Dermis microvascular lymphatic vessel endothelial cell (primary cell): Measurements from ENCODE around the gene METTL14. TPM values are rescaled to one million over a fixed set of nuclear protein-coding genes. Genes with fewer than 3 reads are reported as not detected.

Experiments used
- DNase-seq, 2 donors: peaks; one replicate each; pipeline versions ENCODE4 v3.0.0 to v3.0.0-alpha.2; 2010; ENCODE audit warnings: low read depth in 2 of 2
- total RNA-seq: library from RNA; depleted of rRNA; stranded (reverse); fragments of >200 nt; gene quantifications from 2 replicates; pipeline ENCODE4 v1.2.1, GENCODE V29; 2014

The METTL14 gene
- total RNA-seq, 1 donor from 2014 or later: 11.2 TPM

DNA sequence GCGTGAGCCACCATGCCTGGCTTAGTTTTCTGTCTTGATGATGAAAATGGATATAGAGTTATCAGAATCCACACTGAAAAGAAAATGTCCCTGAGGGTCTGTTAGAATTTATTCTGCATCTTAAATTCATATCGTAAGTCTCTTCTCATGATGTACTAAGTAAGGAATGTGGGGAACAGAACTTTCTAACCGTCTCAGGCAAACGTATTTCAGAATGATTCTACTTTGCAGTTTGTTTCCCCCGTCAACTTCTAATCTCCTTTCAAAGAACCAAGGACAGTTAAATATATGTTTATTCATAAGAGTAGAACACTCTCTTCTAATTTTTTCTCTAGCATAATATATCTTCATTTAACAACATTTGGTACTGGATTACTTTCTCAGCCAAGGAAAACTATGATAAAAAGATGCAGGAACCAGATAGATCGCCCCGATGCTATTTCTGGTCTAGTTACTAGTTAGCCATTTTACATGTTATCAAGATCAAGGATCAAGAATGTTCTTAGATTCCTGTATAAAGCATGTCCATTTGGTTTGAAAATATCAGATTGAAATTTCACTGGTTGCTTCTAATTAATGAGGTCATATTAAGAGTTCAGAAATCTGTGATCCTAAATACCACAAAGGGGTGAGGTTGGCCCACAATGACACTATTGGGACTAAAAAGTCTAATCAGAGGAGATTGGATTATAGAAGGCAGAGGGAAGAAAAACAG is 49.5 kb downstream of the METTL14 start:
- no peak for DNase-seq

DNA sequence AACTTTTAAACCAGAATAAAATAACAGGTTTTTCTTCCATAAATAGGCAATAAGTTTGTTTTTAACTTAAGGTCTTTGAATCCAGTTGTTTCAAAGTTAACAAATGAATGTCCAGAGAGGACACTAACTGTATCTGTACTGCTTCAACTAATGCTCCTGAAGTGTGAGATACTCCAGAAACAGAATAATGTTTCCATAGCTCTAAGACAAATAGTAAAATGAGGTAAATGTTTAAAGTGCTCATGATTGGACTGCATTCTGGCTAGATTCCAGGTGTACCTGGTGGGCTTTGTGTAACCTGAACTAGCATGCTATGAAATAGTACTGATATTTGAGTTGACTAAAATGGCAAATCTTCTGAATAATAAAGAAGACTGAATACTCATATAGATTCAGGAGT is 51.7 kb downstream of the METTL14 start:
- no peak for DNase-seq

DNA sequence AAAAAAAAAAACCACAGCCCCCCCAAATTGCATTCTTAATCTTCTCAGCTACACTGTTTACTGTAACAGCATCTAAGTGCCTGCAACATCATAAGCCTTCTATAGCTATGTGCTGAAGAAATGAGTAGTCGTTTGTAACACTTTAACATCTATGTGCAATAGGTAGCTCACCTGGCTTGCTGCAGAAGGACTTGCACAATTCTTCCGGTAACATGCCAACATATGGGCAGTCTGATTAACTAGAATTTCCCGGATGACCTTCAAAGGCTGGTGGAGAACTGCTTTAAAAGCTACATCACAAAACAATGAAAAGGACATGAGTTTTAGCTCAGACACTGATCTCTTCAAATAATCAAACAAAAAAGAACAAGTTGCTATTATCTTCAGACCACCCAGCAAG is 52.9 kb downstream of the METTL14 start:
- DNase-seq: no peak

DNA sequence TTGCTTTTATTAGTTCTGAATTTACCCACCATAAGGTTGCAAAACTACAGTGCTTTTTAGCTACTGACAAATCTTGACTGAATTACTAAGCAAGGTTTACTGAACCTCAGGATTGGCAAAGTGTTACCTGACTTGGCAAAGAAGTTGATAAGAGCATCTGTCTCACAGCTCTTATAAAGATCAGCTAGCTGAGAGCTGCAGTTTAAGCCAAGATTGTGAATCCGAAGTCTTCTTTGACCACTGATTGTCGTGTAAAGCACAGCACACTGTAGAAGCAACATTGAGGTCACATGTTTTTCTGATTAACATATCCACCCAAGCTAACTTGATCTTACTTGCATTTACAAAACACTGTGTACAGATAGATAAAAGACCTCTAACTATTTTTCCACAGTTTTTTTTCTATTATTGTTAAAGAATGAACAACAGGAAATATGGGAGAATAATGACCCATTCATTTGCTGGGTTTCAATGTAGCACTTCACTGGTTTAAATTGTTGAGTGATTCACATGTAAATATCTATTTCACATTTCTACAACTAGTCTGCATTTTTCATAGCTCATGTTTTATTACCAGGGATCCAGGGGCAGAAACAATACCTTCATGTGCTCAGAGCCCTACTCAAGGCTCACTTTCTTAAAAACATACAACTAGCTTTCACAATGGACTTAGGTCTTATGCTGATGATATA is 54.0 kb downstream of the METTL14 start:
- DNase-seq: peak in 1 of 2 donors; percentile 37

DNA sequence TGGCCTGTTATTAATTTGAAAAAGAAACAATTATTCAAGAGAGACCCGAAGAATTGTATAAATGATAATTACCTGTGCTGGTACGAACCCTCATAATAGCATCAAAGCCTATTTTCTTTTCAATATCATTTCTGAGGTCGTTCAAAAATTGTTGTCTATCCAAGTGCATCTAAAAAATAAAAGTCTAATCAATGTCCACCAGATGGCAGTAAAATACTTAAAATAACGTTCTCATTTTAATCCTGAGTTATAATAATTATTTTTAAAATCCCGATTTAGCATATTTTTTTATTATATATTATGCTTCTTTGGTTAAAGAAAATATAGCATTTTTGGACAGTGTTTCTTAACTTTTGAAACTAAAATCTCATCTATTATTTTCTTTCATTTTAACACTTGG is 55.7 kb downstream of the METTL14 start:
- DNase-seq: peak in 1 of 2 donors; percentile 31

DNA sequence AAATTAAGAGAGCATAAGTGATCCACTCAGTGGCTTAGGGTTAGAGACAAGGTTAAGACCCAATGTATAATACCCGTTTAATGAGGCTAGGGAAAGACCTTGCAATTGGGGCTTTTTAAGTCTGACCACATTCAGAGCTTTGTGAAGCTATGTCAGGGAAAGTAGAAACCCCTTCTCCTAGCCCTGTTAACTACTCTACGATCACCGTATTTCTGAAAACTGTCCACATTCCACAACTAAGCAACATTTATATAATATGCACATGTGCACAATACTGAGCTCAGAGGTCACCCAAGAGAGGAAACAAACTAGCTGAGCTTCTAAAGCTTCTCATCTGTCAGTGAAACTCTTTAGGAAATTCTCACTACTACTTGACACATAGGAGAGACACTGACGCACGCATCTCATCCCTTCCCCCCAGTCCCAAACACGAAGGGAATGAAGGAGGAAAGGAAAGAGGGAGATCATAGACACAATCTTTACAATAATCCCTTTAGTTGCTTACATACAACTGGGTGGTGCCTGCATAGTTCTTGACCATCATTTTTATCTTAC is 56.2 kb downstream of the METTL14 start:
- peak in 1 of 2 donors; percentile 17 for DNase-seq

DNA sequence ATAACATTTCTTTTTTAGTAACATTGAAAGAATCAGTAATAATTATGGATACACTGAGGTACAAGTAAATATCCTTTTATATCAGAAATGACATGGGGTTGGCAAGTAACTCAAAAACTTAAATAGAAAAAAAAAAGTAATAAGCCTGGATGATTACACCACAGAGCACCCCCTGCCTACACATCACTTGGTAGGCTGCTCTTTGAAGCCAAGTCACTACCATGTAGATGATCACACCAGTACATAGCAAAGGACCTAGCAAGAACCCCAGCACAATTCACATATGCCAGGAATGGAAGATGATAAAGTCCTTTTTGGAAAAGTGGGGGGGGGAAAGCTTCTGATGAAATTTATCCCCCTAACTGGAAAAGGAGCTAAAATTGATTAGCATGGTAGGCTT is 56.9 kb downstream of the METTL14 start:
- DNase-seq: no peak

DNA sequence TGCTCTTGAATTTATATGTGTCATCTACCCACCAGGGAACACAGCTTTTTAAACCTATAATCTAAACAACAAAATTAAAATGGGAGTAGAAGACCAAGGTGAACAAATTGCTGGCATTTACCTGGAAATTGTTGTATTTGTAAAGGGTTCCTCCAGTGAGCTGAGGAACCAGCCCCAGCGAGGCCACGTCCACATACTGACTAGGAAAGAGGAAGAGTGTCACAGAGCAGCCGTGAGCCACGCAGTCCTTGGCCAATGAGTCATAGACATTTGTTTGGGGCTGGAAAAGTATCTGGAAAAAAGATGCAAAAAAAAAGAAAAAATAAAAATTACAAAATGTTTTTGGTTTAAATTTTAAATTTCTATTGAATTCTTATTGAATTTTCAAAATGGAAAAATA is 58.7 kb downstream of the METTL14 start:
- DNase-seq: peak in 1 of 2 donors; percentile 56

DNA sequence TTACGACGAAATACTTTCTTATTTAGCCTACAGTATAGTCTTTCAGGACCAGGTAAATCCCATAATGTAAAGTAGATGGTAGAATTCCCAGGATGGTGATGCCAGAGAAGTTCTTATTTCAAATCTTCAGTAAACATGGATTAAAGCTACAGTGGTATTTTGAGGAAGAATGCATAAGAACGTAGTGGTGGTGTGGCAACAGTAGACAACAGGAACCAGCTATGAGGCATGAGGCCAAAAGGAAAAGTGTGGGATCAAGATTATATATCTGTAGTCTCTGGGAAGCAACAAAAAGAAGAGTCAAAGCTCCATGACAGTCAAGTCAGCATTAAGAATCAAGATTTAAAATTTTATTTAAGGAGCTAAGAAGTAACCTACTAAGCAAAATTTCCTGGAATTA is 60.2 kb downstream of the METTL14 start:
- peak in 1 of 2 donors; percentile 71 for DNase-seq

DNA sequence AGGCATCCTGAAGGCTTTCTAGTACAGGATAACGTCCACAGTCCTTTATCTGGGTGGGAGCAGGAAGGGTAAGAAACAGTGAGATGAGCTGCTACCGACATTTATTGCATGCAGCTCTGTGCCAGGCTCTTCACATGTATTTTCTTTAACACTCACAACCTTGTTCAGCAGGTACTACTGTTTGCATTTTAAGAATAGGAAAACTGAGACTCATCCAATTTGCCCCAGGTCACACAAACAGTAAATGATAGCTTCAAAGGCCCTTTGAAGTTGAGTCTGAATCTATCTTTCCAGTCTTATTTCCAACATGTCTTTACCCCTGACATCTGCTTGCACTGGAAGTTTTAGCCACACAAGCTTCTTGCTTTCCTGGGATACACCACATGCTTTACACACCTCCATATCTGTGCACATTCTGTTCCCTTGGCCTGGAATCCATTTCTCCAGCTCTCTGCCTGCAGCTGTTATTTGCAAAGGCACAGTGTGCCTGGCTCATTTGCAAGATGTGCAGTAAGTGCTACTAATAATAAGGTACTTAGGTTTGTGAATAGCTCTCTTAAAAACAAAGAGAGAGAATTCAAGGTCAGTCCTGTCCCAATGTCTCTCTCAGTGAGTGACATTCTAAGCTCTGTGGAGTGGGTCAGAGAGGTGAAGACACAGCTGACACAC is 61.2 kb downstream of the METTL14 start:
- DNase-seq: no peak

DNA sequence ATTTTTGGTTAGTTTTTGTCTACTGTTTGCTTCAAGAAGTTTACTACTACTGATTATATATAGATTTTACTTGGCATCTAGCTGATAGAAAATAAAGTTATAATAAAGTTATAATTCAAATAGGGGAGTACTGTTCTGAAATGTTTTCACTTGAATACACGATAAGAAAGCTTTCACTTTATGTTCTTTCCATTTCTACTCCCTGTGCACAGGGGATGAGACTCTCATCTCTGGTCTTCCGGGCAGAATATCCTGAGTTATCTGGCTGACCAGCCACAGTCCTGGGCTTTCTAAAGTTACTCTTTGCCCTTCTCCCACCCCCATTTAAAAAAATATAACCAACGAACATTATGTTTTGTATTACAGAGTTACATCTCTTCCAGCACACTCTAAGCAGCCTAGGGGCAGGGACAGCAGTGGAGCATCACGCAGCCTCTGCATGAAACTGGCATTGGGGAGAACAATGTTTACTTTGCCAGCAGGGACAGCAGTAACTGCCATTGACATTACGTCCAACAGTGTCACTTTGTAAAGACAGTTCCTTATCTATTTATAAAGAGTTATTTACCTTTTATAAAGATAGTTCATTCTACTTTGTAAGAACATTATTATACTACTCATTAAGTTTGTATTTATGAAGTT is 64.3 kb downstream of the METTL14 start:
- no peak for DNase-seq

DNA sequence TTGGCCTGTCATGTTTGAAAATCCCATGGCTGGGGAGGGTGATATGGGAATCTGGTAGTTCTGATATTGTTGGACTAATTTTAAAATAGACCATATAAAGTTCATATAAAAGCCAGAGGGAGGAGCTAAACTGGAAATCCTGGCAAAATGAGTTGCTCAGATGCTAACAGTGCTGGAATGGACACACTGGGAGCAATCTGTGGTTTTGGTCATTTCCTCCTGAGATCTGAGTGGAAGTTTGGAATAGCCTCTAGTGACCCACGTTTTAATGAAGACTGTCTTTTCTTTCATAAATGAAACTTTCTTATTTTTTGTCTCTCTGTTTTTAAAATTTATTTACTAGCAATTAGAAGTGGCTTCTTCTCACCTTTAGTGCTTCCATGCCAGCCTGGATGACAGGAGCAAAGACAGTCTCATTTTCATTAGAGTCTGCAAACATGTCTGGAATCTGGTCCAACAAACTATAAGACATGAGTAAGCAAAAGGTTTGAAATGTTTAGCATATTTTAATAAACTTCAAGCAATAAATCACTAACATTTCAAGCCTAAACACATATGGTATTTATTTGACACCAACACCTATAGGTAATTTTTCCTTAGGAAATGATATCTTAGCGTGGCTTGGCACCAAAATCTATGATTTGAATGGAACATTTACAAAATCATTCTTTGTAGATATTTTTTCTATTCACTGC is 66.6 kb downstream of the METTL14 start:
- DNase-seq: no peak

DNA sequence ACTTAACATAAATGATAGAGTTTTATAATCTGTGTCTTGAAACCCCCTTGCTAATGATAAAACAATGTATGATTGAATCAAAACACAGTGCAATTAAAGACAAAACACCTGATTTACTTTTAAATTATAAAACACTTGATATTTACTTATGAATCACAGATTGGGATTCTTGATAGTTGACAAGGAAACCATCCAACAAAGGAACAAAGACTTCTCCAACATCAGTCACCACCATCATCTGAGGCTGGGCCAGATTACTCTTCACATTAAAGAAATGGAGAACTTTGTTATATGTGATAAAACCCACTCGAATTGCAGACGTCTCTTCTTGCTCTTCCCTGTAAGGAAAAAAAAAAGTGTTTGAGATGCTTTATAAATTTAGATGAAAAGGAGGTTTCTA is 67.4 kb downstream of the METTL14 start:
- DNase-seq: peak in 1 of 2 donors; percentile 45

DNA sequence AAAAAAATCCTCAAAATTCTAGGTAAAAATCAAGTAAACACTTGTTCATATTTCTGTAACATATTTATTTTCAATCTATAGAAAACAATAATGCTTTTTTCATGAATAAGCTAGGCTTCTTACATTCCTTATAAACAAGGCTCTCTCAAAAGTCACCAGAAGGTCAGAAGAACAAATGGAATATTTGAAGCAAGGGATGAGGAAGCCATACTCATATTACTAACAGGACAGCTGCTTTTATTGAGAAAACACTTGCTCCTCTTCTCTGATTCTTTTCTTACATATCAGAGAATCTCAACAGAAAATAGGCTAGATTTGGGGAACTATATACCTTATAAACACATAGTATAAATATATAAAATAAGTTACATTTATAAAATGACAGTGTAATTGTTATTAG is 67.9 kb downstream of the METTL14 start:
- DNase-seq: no peak

DNA sequence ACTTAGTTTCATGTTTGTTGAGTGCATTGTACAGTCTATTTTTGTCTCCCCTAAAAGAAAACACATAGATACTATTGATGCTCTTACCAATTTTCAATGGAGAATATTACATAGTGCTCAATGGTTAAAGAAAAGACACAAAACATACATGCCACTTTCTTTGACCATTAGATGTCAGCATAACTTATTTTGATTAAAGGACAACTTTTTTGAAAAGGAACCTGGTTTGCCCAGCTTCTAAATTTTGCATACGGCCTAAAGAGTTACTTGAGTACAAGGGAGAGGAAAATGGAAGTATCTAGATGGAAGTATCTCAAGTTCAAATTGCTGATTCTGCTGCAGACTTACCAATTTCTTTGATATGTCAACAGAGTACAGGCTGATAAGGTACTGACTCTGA is 68.5 kb downstream of the METTL14 start:
- DNase-seq: no peak

DNA sequence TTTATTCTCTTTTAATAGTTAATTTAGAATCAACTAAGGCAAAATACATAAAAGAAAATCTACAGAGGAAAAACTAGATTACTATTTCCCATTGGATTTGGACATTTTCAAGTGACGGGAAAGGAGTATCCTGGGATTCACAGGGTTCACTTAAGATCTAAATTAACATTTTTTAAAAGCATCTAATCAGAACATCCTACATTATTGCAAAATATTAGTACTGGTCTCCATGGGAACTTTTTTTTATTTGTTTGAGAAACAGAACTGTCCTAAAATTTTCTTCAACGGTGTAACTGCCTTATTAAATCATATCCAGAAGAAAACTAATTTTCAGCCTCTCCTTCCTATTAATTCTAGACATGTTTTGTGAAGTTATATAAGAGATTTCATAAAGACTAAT is 69.7 kb downstream of the METTL14 start:
- no peak for DNase-seq

DNA sequence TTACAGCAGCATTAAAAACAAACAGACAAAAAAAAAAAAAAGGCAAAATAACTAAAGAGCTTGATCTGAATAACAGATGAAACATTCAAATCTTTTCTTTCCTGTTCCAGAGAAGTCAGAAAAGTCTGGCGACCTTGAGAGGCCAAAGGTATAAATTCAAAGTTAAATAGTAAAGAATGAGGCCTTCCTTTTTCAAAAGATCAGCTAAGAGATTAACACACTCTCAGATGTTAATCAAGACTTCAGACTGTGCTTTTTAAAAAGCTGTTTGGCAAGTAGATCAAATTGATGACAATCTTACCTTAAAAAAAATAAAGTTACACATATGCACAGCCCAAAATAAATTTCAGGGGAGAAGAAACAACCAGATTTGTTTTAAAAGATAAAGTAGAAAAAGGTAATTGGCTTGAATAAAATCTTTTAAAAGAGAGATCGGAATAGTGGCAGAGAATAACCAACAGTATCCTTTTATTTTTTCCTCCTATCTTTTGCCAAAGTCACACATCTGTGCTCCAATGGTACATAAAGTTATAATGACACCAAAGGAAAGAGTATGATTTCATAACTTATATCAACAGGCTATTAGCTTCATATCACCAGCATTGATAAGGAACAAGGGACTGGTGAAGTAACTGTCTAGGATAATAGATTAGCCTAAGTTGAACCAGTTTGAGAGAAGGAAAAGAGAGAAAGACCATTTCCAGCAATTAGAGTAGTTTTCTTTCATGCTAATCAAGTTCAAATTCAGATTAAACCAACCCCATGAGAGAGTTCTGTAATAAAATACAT is 70.4 kb downstream of the METTL14 start:
- no peak for DNase-seq

DNA sequence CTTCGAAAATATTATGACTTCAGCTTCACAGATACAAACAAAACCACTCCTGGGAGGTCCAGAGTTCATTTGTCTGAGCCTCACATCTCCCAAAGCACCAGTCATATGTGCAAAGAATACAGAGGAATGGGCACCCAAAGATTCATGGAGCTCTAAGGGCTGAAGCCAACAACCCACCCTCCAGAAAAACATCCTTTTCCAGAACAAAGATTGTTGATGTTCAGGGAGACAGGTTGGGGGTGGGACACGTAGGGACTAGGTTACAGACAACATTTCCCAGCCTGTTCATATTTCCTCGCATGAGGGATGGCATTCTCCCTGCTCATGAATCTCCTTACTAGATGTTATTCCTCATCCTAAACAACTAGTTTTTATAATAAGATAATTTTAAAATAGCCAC is 71.2 kb downstream of the METTL14 start:
- DNase-seq: no peak

DNA sequence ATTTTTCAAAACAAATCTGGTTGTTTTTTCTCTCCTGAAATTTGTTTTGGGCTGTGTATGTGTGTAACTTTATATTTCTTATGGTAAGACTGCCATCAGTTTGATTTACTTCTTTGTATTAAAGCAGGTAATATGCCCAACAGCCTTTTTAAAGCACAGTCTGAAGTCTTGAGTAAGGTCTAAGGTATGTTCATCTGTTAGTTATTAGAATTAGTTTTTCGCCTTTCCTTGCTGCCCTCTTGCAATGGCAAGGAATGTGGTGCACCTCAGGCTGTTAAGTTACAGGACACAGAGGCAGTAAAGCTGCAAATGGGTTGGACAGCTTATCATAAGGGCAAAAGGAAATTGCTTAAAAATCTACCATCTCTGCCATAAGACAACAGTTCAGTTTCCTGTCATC is 71.8 kb downstream of the METTL14 start:
- no peak for DNase-seq

DNA sequence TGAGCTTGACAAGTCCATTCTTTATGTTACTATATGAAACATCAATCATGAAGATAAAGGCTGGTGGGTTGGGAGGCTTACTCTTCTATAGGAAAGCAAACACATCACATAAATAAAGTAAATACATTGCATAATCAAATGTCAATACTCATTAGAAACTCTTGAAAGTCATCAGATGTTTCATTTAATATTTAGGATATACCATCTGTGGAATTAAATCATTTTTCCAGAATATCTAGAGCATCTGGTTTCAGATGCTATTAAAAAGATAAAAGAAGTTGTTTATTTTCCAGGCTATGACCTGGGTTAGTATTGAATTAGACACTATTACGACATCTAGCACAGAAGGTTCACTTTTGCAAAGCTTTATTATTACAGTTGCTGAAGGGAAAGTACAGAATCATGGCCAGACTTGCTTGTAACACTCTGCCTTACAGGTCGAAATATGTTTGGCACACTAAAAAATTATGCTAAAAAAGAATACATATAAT is 72.6 kb downstream of the METTL14 start:
- no peak for DNase-seq
